ENCODE measurements around the gene FBXO40.
A peak's percentile ranks its signal among the peaks of the same experiment; 100 is the strongest.

Gene FBXO40

GRCh38 chr3:121545574-121546455 lies 47.4 kb upstream of the FBXO40 start, which contains the start of gene POLQ:
Gene POLQ (minus strand): TSS chr3:121545988. CDS start chr3:121545877, 111 bp downstream.
- Histone ChIP-seq H4K20me1 (ENCODE audit: insufficient read depth, low read length) (no peaks in the 10 kb centered on the region), H3K4me1 (ENCODE audit: insufficient read depth, low read length, severe bottlenecking) (peaks cover 33% of the 10 kb centered on the region), H3K9me3 (ENCODE audit: low read length) (no peaks in the 10 kb centered on the region)

GRCh38 chr3:121552379-121552778 lies 40.8 kb upstream of the FBXO40 start:
- Histone ChIP-seq H3K4me3 (ENCODE audit: low read depth, low read length, poor library complexity, severe bottlenecking) (no peak overlapping the region), H3K27me3 (ENCODE audit: insufficient read depth, low read length) (no peaks in the 10 kb centered on the region), H3K79me2 (ENCODE audit: insufficient read depth, low read length) (no peaks in the 10 kb centered on the region), H3K4me1 (ENCODE audit: insufficient read depth, low read length, severe bottlenecking) (peaks cover 24% of the 10 kb centered on the region), H3K27ac (ENCODE audit: low read depth, low read length, poor library complexity, severe bottlenecking) (peak overlapping the region; percentile 8), H3K9me3 (ENCODE audit: low read length) (no peaks in the 10 kb centered on the region), H3K4me2 (ENCODE audit: low read length) (peak overlapping the region; percentile 20; the same call in 1 of the 2 replicates), H3K9me2 (ENCODE audit: low read depth, low read length) (no peaks in the 10 kb centered on the region), H3K36me3 (ENCODE audit: insufficient read depth, low read length) (no peaks in the 10 kb centered on the region), H3K9ac (ENCODE audit: low read length) (no peak overlapping the region; the same call in 1 of the 2 replicates), H4K20me1 (ENCODE audit: insufficient read depth, low read length) (no peaks in the 10 kb centered on the region), H2AFZ (ENCODE audit: low read length) (peak overlapping the region; percentile 43), H3F3A (ENCODE audit: insufficient read depth, low read length) (no peaks in the 10 kb centered on the region)
- TF ChIP-seq CTCF (IDR thresholded peaks at IDR 0.05; ENCODE audit: low read length) (no peak), EZH2 (IDR thresholded peaks at IDR 0.05; ENCODE audit: borderline replicate concordance, low read length) (no peak)

More at GRCh38 chr3:121545574-121546455, 47.4 kb upstream of the FBXO40 start, which contains the start of gene POLQ:
- Histone ChIP-seq H3F3A (ENCODE audit: insufficient read depth, low read length) (no peaks in the 10 kb centered on the region), H3K27me3 (ENCODE audit: insufficient read depth, low read length) (no peaks in the 10 kb centered on the region), H3K9ac (ENCODE audit: low read length) (peak within 1 kb of the TSS; percentile 83), H3K4me3 (ENCODE audit: low read depth, low read length, poor library complexity, severe bottlenecking) (peak within 1 kb of the TSS; percentile 100), H3K4me2 (ENCODE audit: low read length) (peak within 1 kb of the TSS; percentile 95), H2AFZ (ENCODE audit: low read length) (peak within 1 kb of the TSS; percentile 82), H3K27ac (ENCODE audit: low read depth, low read length, poor library complexity, severe bottlenecking) (peak within 1 kb of the TSS; percentile 88), H3K9me2 (ENCODE audit: low read depth, low read length) (no peaks in the 10 kb centered on the region), H3K79me2 (ENCODE audit: insufficient read depth, low read length) (peaks cover 33% of the 10 kb centered on the region), H3K36me3 (ENCODE audit: insufficient read depth, low read length) (peaks cover 33% of the 10 kb centered on the region)
- TF ChIP-seq CTCF (IDR thresholded peaks at IDR 0.05; ENCODE audit: low read length), result no peak
- no peak for TF ChIP-seq EZH2 (IDR thresholded peaks at IDR 0.05; ENCODE audit: borderline replicate concordance, low read length)

GRCh38 chr3:121552797-121553196 lies 40.4 kb upstream of the FBXO40 start:
- Histone ChIP-seq H3K9me3 (ENCODE audit: low read length) (no peaks in the 10 kb centered on the region), H4K20me1 (ENCODE audit: insufficient read depth, low read length) (no peaks in the 10 kb centered on the region), H3F3A (ENCODE audit: insufficient read depth, low read length) (no peaks in the 10 kb centered on the region), H3K4me1 (ENCODE audit: insufficient read depth, low read length, severe bottlenecking) (peaks cover 24% of the 10 kb centered on the region), H3K9ac (ENCODE audit: low read length) (no peak overlapping the region), H3K27ac (ENCODE audit: low read depth, low read length, poor library complexity, severe bottlenecking) (no peak overlapping the region), H3K4me2 (ENCODE audit: low read length) (no peak overlapping the region), H3K27me3 (ENCODE audit: insufficient read depth, low read length) (no peaks in the 10 kb centered on the region), H3K79me2 (ENCODE audit: insufficient read depth, low read length) (no peaks in the 10 kb centered on the region), H2AFZ (ENCODE audit: low read length) (no peak overlapping the region), H3K9me2 (ENCODE audit: low read depth, low read length) (no peaks in the 10 kb centered on the region), H3K36me3 (ENCODE audit: insufficient read depth, low read length) (no peaks in the 10 kb centered on the region), H3K4me3 (ENCODE audit: low read depth, low read length, poor library complexity, severe bottlenecking) (no peak overlapping the region)
- TF ChIP-seq CTCF (IDR thresholded peaks at IDR 0.05; ENCODE audit: low read length) (no peak), EZH2 (IDR thresholded peaks at IDR 0.05; ENCODE audit: borderline replicate concordance, low read length) (no peak)

Measured in OCI-LY1 (cell line).